ENCODE data around the gene TMPRSS11A. TPM values are rescaled to one million over a fixed set of nuclear protein-coding genes. Genes with fewer than 3 reads are reported as not detected.

Gene TMPRSS11A
- total RNA-seq, 1 donor, result not detected

DNA sequence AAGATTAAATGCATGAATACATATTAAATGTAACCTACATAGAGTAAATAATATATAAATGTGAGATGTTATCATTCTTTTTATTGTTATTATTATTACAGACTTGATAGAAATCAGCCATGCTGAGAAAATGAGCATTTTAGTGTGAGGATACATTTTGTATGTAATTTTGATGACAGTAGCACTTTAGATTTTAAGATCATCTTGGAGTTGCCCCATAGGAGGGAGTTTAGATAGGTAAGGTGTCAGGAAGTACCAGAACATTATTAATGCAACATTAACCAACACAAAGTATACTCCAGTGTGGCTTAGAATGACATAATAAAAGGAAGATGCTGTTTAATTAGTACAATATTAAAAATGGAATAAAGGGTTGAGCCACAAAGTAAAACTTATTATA is 8.4 kb downstream of the TMPRSS11A start:
- H3K79me2 ChIP-seq (ENCODE audit: insufficient read depth, low read length), result no peaks in the 10 kb centered on the region
- no peaks in the 10 kb centered on the region for H3K27me3 ChIP-seq (ENCODE audit: insufficient read depth, low read length)
- no peaks in the 10 kb centered on the region for H4K20me1 ChIP-seq (ENCODE audit: insufficient read depth, low read length)
- TF ChIP-seq, protein P1, sequence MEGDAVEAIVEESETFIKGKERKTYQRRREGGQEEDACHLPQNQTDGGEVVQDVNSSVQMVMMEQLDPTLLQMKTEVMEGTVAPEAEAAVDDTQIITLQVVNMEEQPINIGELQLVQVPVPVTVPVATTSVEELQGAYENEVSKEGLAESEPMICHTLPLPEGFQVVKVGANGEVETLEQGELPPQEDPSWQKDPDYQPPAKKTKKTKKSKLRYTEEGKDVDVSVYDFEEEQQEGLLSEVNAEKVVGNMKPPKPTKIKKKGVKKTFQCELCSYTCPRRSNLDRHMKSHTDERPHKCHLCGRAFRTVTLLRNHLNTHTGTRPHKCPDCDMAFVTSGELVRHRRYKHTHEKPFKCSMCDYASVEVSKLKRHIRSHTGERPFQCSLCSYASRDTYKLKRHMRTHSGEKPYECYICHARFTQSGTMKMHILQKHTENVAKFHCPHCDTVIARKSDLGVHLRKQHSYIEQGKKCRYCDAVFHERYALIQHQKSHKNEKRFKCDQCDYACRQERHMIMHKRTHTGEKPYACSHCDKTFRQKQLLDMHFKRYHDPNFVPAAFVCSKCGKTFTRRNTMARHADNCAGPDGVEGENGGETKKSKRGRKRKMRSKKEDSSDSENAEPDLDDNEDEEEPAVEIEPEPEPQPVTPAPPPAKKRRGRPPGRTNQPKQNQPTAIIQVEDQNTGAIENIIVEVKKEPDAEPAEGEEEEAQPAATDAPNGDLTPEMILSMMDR (IDR thresholded peaks at IDR 0.05; ENCODE audit: extremely low read depth, low read depth, low read length), result no peak
- H2AFZ ChIP-seq (ENCODE audit: low read length), result no peak overlapping the region
- no peak overlapping the region for H3K4me2 ChIP-seq (ENCODE audit: insufficient read depth, low read length)
- no peak overlapping the region for H3K4me3 ChIP-seq (ENCODE audit: insufficient read depth, low read length)
- no peaks in the 10 kb centered on the region for H3K36me3 ChIP-seq (ENCODE audit: insufficient read depth, low read length)
- no peak for DNase-seq (ENCODE audit: insufficient read length, low spot score, missing footprints)
- H3K27ac ChIP-seq (ENCODE audit: low read depth, low read length), result no peak overlapping the region
- H3K9me3 ChIP-seq (ENCODE audit: low read depth, low read length), result no peaks in the 10 kb centered on the region
- no peaks in the 10 kb centered on the region for H3K4me1 ChIP-seq (ENCODE audit: insufficient read depth, low read length)

DNA sequence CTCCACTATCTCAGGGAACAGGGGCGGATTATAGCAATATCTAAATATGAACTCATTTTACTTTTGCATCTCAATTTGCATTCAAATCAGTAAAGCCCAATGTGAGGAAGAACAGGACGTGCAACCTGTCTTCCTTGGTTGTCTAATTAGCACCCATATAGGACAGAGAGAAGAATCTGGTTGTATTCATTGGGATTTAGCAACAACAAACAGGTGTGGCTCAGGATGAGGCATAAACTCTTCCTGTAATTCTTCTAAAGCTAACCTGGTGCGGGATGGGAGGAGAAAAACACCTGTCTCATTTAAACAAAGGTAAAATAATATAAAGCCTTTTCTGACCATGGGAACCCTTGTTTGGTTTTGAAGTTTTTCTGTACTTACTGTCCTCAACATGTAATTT is 22.2 kb downstream of the TMPRSS11A start:
- Histone ChIP-seq H3K9me3 (ENCODE audit: low read depth, low read length) (no peaks in the 10 kb centered on the region), H3K79me2 (ENCODE audit: insufficient read depth, low read length) (no peaks in the 10 kb centered on the region), H4K20me1 (ENCODE audit: insufficient read depth, low read length) (no peaks in the 10 kb centered on the region), H3K36me3 (ENCODE audit: insufficient read depth, low read length) (no peaks in the 10 kb centered on the region), H3K4me3 (ENCODE audit: insufficient read depth, low read length) (no peak overlapping the region), H3K27ac (ENCODE audit: low read depth, low read length) (no peak overlapping the region), H3K27me3 (ENCODE audit: insufficient read depth, low read length) (no peaks in the 10 kb centered on the region), H2AFZ (ENCODE audit: low read length) (no peak overlapping the region), H3K4me1 (ENCODE audit: insufficient read depth, low read length) (no peaks in the 10 kb centered on the region), H3K4me2 (ENCODE audit: insufficient read depth, low read length) (no peak overlapping the region)
- DNase-seq (ENCODE audit: insufficient read length, low spot score, missing footprints), result no peak
- TF ChIP-seq, protein P1 (IDR thresholded peaks at IDR 0.05; ENCODE audit: extremely low read depth, low read depth, low read length), result no peak

DNA sequence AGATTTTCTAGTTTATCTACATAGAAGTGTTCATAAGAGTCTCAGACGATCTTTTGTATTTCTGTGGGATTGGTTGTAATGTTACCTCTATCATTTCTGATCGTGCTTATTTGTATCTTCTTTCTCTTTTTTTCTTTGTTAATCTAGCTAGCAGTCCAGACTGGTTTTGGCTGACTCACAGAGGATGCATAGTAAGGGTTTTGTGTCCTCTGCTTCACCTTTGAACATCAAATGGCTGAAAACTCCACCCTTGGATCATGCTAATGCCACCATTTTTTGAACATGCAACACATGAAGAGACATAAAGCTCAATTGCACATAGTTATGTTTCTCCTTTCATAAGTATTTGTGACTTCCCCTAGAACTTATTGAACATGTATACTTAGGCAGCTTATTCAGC is 22.8 kb downstream of the TMPRSS11A start:
- no peak overlapping the region for H3K27ac ChIP-seq (ENCODE audit: low read depth, low read length)
- H3K4me1 ChIP-seq (ENCODE audit: insufficient read depth, low read length), result no peaks in the 10 kb centered on the region
- no peak overlapping the region for H3K4me2 ChIP-seq (ENCODE audit: insufficient read depth, low read length)
- H3K79me2 ChIP-seq (ENCODE audit: insufficient read depth, low read length), result no peaks in the 10 kb centered on the region
- H4K20me1 ChIP-seq (ENCODE audit: insufficient read depth, low read length), result no peaks in the 10 kb centered on the region
- H3K27me3 ChIP-seq (ENCODE audit: insufficient read depth, low read length), result no peaks in the 10 kb centered on the region
- no peaks in the 10 kb centered on the region for H3K36me3 ChIP-seq (ENCODE audit: insufficient read depth, low read length)
- TF ChIP-seq, protein P1 (IDR thresholded peaks at IDR 0.05; ENCODE audit: extremely low read depth, low read depth, low read length), result no peak
- no peaks in the 10 kb centered on the region for H3K9me3 ChIP-seq (ENCODE audit: low read depth, low read length)
- DNase-seq (ENCODE audit: insufficient read length, low spot score, missing footprints), result no peak
- H3K4me3 ChIP-seq (ENCODE audit: insufficient read depth, low read length), result no peak overlapping the region
- no peak overlapping the region for H2AFZ ChIP-seq (ENCODE audit: low read length)

DNA sequence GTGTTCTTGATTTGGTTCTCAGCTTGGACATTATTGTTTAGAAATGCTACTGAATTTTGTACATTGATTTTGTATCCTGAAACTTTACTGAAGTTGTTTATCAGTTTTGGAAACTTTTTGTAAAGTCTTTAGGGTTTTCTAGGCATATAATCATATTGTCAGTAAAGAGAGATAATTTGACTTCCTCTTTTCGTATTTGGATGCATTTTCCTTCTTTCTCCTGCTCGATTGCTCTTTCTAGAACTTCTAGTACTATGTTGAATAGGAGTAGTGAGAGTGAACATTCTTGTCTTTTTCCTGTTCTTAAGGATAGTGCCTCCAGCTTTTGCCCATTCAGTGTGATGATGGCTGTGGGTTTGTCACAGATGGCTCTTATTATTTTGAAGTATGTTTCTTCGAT is 24.1 kb downstream of the TMPRSS11A start:
- DNase-seq (ENCODE audit: insufficient read length, low spot score, missing footprints), result no peak
- H3K9me3 ChIP-seq (ENCODE audit: low read depth, low read length), result no peaks in the 10 kb centered on the region
- no peaks in the 10 kb centered on the region for H3K27me3 ChIP-seq (ENCODE audit: insufficient read depth, low read length)
- H3K4me3 ChIP-seq (ENCODE audit: insufficient read depth, low read length), result no peak overlapping the region
- H4K20me1 ChIP-seq (ENCODE audit: insufficient read depth, low read length), result no peaks in the 10 kb centered on the region
- H3K27ac ChIP-seq (ENCODE audit: low read depth, low read length), result no peak overlapping the region
- no peak overlapping the region for H2AFZ ChIP-seq (ENCODE audit: low read length)
- no peaks in the 10 kb centered on the region for H3K36me3 ChIP-seq (ENCODE audit: insufficient read depth, low read length)
- TF ChIP-seq, protein P1 (IDR thresholded peaks at IDR 0.05; ENCODE audit: extremely low read depth, low read depth, low read length), result no peak
- no peak overlapping the region for H3K4me2 ChIP-seq (ENCODE audit: insufficient read depth, low read length)
- H3K79me2 ChIP-seq (ENCODE audit: insufficient read depth, low read length), result no peaks in the 10 kb centered on the region
- no peaks in the 10 kb centered on the region for H3K4me1 ChIP-seq (ENCODE audit: insufficient read depth, low read length)
